ENCODE data around the gene ARMH1.

- TF ChIP-seq CTCF (IDR thresholded peaks at IDR 0.05): no peak
- peak in 1 of 2 donors; percentile 27 for TF ChIP-seq POLR2A (IDR thresholded peaks at IDR 0.05)
These were observed 820 bp upstream of the ARMH1 start for GRCh38 chr1:44673675-44674112.

Measured in heart left ventricle (tissue), 13 donors.